ENCODE results near the gene CHAC1.

Gene CHAC1

DNA sequence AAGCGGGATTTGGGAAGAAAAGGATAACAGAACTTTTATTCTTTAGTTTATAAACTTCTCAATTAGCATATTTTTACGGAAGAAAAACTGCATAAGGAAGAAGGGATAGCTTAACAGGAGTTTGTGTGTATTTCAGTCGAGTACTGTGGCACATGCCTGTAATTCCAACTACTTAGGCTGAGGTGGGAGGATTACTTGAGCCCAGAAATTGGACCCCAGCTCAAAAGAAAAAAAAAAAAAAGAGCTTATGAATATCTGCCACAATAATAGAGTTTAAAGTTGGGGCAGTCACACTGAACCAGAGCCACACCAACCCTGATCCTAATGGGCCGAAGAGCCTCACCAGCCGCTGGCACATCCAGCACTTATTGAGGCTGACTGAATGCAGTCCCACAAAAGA is 31.1 kb downstream of the CHAC1 start:
- WGBS, 2 experiments: 93 to 96% methylated on average over 4 to 5 of the region's 5 CpGs
- Histone ChIP-seq H3K27ac (ENCODE audit: insufficient read depth, low read depth, low read length, poor library complexity, severe bottlenecking) (no peak overlapping the region), H3K27me3 (ENCODE audit: control insufficient read depth, insufficient read depth, low read length, poor library complexity, severe bottlenecking) (no peaks in the 10 kb centered on the region), H3K4me3 (ENCODE audit: insufficient read depth, low read depth, low read length) (no peak overlapping the region), H3K36me3 (ENCODE audit: control insufficient read depth, insufficient read depth, low read length) (peaks cover 42% of the 10 kb centered on the region), H3K9me3 (ENCODE audit: control insufficient read depth, low read length) (no peaks in the 10 kb centered on the region), H3K4me1 (ENCODE audit: control insufficient read depth, insufficient read depth, low read length) (no peaks in the 10 kb centered on the region)

DNA sequence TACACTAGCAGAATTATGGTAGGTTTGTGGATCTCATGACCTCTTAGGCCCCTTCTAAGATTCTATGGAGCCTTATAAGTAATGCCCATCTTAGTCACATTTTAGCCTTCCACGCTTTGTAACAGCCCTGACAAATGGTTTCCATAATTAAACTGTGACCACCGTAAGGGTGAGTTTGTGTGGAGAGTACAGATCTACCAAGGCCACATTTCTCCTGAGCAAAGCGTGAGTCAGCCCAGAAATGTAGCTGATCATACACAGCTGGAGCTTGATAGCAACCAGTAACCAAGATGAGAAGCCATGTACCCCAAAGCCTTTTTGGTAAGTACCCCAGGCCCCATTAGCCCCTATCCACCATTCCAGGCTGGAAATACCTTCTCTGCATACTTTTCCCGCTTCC is 31.7 kb downstream of the CHAC1 start:
- no peak overlapping the region for H3K4me3 ChIP-seq (ENCODE audit: insufficient read depth, low read depth, low read length)
- no peaks in the 10 kb centered on the region for H3K9me3 ChIP-seq (ENCODE audit: control insufficient read depth, low read length)
- peaks cover 40% of the 10 kb centered on the region for H3K36me3 ChIP-seq (ENCODE audit: control insufficient read depth, insufficient read depth, low read length)
- H3K27me3 ChIP-seq (ENCODE audit: control insufficient read depth, insufficient read depth, low read length, poor library complexity, severe bottlenecking): no peaks in the 10 kb centered on the region
- H3K27ac ChIP-seq (ENCODE audit: insufficient read depth, low read depth, low read length, poor library complexity, severe bottlenecking): no peak overlapping the region
- 95 to 96% methylated on average over 4 of the region's 4 CpGs for WGBS, 2 experiments
- no peaks in the 10 kb centered on the region for H3K4me1 ChIP-seq (ENCODE audit: control insufficient read depth, insufficient read depth, low read length)

DNA sequence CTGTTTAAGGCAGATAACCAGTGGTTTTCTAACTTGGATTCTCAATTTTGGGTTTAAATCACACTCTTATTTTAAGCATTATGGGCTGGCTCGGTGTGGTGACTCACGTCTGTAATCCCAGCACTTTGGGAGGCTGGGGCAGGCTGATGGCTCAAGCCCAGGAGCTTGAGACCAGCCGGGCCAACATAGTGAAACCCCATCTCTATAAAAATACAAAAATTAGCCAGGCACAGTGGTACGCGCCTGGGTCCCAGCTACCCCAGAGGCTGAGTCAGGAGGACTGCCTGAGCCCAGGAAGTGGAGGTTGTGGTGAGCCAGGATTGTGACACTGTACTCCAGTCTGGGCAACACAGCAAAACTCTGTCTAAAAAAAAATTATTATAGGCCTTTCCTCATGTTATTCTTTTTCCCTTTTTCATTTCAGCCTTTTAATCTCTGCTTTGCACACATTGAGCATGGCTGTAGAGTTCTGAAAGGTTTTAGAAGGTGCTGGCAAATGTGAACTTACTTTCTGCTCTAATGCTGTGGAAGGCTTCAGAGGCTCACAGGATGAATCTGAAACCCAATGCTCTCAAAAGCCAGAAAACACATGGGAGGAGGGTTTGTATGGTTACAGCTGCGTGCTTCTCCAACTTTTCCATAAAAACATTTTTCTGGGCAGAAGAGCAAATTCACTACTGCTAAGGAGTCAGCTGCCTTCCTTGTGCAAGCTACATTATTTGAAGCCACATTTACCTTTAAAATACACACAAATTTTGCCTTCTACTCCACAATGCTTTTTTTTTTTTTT is 32.5 kb downstream of the CHAC1 start:
- no peaks in the 10 kb centered on the region for H3K27me3 ChIP-seq (ENCODE audit: control insufficient read depth, insufficient read depth, low read length, poor library complexity, severe bottlenecking)
- H3K36me3 ChIP-seq (ENCODE audit: control insufficient read depth, insufficient read depth, low read length): peaks cover 40% of the 10 kb centered on the region
- WGBS, 2 experiments: 95% methylated on average over 6 of the region's 6 CpGs
- no peaks in the 10 kb centered on the region for H3K4me1 ChIP-seq (ENCODE audit: control insufficient read depth, insufficient read depth, low read length)
- no peaks in the 10 kb centered on the region for H3K9me3 ChIP-seq (ENCODE audit: control insufficient read depth, low read length)
- H3K4me3 ChIP-seq (ENCODE audit: insufficient read depth, low read depth, low read length): no peak overlapping the region
- H3K27ac ChIP-seq (ENCODE audit: insufficient read depth, low read depth, low read length, poor library complexity, severe bottlenecking): no peak overlapping the region

DNA sequence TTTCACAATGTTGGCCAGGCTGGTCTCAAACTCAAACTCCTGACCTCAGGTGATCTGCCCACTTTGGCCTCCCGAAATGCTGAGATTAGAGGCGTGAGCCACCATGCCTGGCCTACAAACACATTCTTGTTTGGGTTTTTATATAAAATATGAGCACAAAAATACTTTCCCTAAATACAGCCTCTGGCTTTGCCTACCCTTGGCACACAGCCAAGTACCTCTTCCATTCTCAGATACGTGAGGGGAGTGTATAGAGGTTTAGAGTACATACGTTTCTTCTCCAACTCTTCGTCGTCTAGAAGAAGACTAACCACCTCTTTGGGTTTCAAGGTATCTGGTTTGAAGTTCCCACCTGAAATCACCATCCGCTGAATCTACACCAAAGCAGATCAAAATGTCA is 33.5 kb downstream of the CHAC1 start:
- no peaks in the 10 kb centered on the region for H3K9me3 ChIP-seq (ENCODE audit: control insufficient read depth, low read length)
- H3K36me3 ChIP-seq (ENCODE audit: control insufficient read depth, insufficient read depth, low read length): peaks cover 34% of the 10 kb centered on the region
- no peak overlapping the region for H3K27ac ChIP-seq (ENCODE audit: insufficient read depth, low read depth, low read length, poor library complexity, severe bottlenecking)
- no peaks in the 10 kb centered on the region for H3K4me1 ChIP-seq (ENCODE audit: control insufficient read depth, insufficient read depth, low read length)
- H3K4me3 ChIP-seq (ENCODE audit: insufficient read depth, low read depth, low read length): no peak overlapping the region
- WGBS, 2 experiments: 96 to 98% methylated on average over 7 of the region's 7 CpGs
- no peaks in the 10 kb centered on the region for H3K27me3 ChIP-seq (ENCODE audit: control insufficient read depth, insufficient read depth, low read length, poor library complexity, severe bottlenecking)

DNA sequence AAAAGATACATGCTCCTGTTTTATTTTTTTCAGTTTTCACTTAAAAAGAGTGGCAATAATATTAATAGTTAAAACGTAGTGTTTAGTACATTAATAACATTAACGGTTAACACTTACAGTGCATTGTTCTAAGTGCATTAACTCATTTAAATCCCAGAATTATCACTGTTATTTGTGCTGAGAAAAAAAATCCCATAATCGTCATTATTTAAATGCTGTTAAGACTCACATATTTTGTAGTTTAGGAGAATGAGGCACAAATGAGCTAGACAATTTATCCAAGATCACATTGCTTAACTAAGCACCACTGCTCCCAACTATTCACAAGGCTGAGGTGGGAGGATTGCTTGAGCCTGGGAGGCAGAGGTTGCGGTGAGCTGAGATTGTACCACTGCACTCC is 34.9 kb downstream of the CHAC1 start:
- H3K27ac ChIP-seq (ENCODE audit: insufficient read depth, low read depth, low read length, poor library complexity, severe bottlenecking): no peak overlapping the region
- 95 to 98% methylated on average over 1 to 3 of the region's 4 CpGs for WGBS, 2 experiments
- H3K36me3 ChIP-seq (ENCODE audit: control insufficient read depth, insufficient read depth, low read length): peaks cover 22% of the 10 kb centered on the region
- H3K4me3 ChIP-seq (ENCODE audit: insufficient read depth, low read depth, low read length): no peak overlapping the region
- H3K4me1 ChIP-seq (ENCODE audit: control insufficient read depth, insufficient read depth, low read length): no peaks in the 10 kb centered on the region
- no peaks in the 10 kb centered on the region for H3K27me3 ChIP-seq (ENCODE audit: control insufficient read depth, insufficient read depth, low read length, poor library complexity, severe bottlenecking)
- no peaks in the 10 kb centered on the region for H3K9me3 ChIP-seq (ENCODE audit: control insufficient read depth, low read length)

DNA sequence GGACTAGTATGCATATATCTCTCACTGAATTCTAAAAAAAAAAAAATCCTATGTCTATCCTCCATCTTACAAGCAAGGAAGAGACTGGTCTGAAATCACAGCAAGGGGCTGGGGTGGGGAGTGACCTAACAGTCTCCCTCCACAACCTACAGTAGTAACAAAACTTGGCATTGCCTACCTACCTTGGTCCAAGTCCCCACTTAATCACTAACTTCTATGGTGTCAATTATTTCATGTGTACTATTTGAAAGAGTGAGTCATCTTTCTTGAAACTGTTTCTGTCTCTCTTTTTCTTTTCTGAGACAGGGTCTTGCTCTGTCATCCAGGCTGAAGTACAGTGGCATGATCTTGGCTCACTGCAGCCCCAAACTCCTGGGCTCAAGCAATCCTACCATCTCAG is 36.8 kb downstream of the CHAC1 start:
- Histone ChIP-seq H3K4me1 (ENCODE audit: control insufficient read depth, insufficient read depth, low read length) (no peaks in the 10 kb centered on the region), H3K27me3 (ENCODE audit: control insufficient read depth, insufficient read depth, low read length, poor library complexity, severe bottlenecking) (no peaks in the 10 kb centered on the region), H3K27ac (ENCODE audit: insufficient read depth, low read depth, low read length, poor library complexity, severe bottlenecking) (no peak overlapping the region), H3K4me3 (ENCODE audit: insufficient read depth, low read depth, low read length) (no peak overlapping the region), H3K9me3 (ENCODE audit: control insufficient read depth, low read length) (no peaks in the 10 kb centered on the region), H3K36me3 (ENCODE audit: control insufficient read depth, insufficient read depth, low read length) (peaks cover 9% of the 10 kb centered on the region)

DNA sequence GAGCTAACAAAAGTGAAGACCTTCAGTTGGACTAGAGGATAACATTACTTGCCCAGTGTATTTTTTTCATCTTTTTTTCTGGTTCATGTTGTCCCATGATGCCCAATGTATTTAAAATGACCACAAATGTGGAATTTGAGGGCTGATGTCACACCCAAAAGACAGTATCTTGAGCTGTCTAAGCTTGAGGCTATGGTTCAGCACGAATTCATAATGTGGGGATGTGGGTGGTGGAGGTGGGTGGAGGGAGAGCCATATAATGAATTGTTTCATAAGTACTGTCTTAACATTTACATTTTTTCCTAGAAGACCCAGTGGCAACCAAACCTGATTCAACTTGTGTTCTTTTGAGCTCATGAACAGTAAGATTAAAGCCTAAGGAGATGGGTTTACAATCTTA is 37.5 kb downstream of the CHAC1 start:
- Histone ChIP-seq H3K4me3 (ENCODE audit: insufficient read depth, low read depth, low read length) (no peak overlapping the region), H3K4me1 (ENCODE audit: control insufficient read depth, insufficient read depth, low read length) (no peaks in the 10 kb centered on the region), H3K27me3 (ENCODE audit: control insufficient read depth, insufficient read depth, low read length, poor library complexity, severe bottlenecking) (no peaks in the 10 kb centered on the region), H3K9me3 (ENCODE audit: control insufficient read depth, low read length) (no peaks in the 10 kb centered on the region), H3K27ac (ENCODE audit: insufficient read depth, low read depth, low read length, poor library complexity, severe bottlenecking) (no peak overlapping the region), H3K36me3 (ENCODE audit: control insufficient read depth, insufficient read depth, low read length) (peaks cover 7% of the 10 kb centered on the region)
- WGBS, 2 experiments: 0% methylated on average over 1 of the region's 1 CpG

DNA sequence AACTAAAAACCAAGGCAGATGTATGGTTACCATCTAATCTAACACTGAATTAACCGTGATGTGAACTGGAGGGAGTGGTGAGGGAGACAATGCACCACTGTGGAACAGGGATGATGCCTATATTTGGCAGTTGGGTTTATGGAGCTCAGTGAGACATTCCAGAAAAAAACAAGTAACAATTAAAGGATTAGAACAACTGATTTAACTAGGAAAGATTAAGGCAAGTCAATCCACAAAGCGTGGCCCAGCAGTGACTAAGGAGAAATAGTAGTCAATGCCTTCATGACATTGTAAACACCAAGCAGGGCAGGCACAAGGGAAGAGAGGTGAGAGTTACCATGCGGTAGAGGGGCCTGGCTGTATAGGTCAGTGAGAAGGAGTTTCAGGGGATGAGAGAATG is 38.1 kb downstream of the CHAC1 start:
- H3K27me3 ChIP-seq (ENCODE audit: control insufficient read depth, insufficient read depth, low read length, poor library complexity, severe bottlenecking): no peaks in the 10 kb centered on the region
- H3K27ac ChIP-seq (ENCODE audit: insufficient read depth, low read depth, low read length, poor library complexity, severe bottlenecking): no peak overlapping the region
- WGBS, 2 experiments: 89 to 93% methylated on average over 3 of the region's 3 CpGs
- peaks cover 11% of the 10 kb centered on the region for H3K36me3 ChIP-seq (ENCODE audit: control insufficient read depth, insufficient read depth, low read length)
- H3K9me3 ChIP-seq (ENCODE audit: control insufficient read depth, low read length): no peaks in the 10 kb centered on the region
- no peaks in the 10 kb centered on the region for H3K4me1 ChIP-seq (ENCODE audit: control insufficient read depth, insufficient read depth, low read length)
- H3K4me3 ChIP-seq (ENCODE audit: insufficient read depth, low read depth, low read length): no peak overlapping the region

DNA sequence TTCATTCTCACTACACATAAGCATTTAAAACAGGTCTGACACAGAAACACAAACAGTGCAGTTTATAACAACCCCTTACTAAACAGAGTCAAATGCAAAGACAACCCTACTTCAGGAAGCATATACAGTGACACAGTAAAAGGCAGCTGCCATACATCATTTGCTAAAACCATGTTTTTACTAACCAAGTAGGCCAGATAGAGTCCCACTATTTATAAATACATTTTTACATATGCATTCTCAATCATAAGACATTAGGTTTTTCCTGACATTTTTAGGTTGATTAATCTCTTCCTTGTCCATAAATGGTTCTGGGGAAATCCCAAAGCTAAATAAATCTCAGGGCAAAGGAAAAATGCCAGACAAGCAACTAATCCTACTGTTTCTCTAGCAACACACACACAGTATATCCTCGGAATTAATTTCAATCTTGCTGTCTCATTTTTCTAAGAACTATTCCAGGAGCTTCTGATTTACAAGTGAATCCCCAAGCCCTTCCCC is 39.0 kb downstream of the CHAC1 start:
- H3K4me1 ChIP-seq (ENCODE audit: control insufficient read depth, insufficient read depth, low read length): no peaks in the 10 kb centered on the region
- 90 to 96% methylated on average over 1 of the region's 1 CpG for WGBS, 2 experiments
- peak overlapping the region; percentile 8 for H3K27ac ChIP-seq (ENCODE audit: insufficient read depth, low read depth, low read length, poor library complexity, severe bottlenecking)
- no peaks in the 10 kb centered on the region for H3K27me3 ChIP-seq (ENCODE audit: control insufficient read depth, insufficient read depth, low read length, poor library complexity, severe bottlenecking)
- H3K36me3 ChIP-seq (ENCODE audit: control insufficient read depth, insufficient read depth, low read length): peaks cover 14% of the 10 kb centered on the region
- no peaks in the 10 kb centered on the region for H3K9me3 ChIP-seq (ENCODE audit: control insufficient read depth, low read length)
- H3K4me3 ChIP-seq (ENCODE audit: insufficient read depth, low read depth, low read length): no peak overlapping the region

DNA sequence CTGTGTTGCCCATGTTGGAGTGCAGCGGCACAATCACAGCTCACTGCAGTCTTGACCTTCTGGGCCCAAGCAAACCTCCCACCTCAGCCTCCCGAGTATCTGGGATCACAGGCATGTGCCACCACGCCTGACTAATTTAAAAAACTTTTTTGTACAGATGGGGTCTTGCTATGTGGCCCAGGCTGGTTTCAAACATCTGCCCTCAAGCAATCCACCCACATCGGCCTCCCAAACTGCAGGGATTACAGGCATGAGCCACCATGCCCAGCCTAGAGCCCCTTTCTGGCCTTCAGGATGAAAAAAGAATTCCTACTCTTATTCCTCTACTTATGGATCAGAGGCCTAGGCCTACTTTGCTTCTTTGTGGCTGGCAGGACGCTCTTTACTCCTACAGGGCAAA is 39.6 kb downstream of the CHAC1 start:
- Histone ChIP-seq H3K4me3 (ENCODE audit: insufficient read depth, low read depth, low read length) (no peak overlapping the region), H3K36me3 (ENCODE audit: control insufficient read depth, insufficient read depth, low read length) (peaks cover 18% of the 10 kb centered on the region), H3K9me3 (ENCODE audit: control insufficient read depth, low read length) (no peaks in the 10 kb centered on the region), H3K27me3 (ENCODE audit: control insufficient read depth, insufficient read depth, low read length, poor library complexity, severe bottlenecking) (no peaks in the 10 kb centered on the region), H3K4me1 (ENCODE audit: control insufficient read depth, insufficient read depth, low read length) (no peaks in the 10 kb centered on the region), H3K27ac (ENCODE audit: insufficient read depth, low read depth, low read length, poor library complexity, severe bottlenecking) (no peak overlapping the region)
- WGBS, 2 experiments: 90 to 96% methylated on average over 5 of the region's 5 CpGs
